GM21786 (cell line): Measurements from ENCODE around the gene SOX9.
"Not testable (repeated sequence)": the region's sequence is repeated elsewhere in the genome, so short reads cannot be mapped to it uniquely, and the experiment has no call there.

Source experiments
- ATAC-seq: cut with Tn5 transposase; IDR thresholded peaks from one replicate; pipeline ENCODE4 v1.9.1; 2021; ENCODE audit not compliant: unreplicated experiment

The SOX9 gene

DNA sequence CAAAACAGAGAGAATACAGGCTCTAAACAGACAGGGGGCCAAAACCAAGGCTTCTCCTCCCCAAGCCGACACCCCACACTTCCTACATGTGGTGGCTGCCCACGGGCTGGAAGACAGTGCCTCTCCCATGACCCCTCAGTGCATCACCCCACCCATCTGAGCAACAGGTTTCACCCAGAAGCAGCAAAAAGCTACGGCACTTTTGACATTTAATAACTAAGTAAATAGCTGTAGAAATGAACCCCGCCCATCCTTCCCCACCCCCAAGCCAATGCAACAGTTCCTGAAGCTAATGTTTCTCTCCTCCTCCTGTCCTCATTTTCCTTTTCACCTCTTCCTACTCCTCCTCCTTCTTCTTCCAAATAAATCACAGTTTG lies 9.9 kb upstream of the SOX9 start:
- ATAC-seq: no peak

DNA sequence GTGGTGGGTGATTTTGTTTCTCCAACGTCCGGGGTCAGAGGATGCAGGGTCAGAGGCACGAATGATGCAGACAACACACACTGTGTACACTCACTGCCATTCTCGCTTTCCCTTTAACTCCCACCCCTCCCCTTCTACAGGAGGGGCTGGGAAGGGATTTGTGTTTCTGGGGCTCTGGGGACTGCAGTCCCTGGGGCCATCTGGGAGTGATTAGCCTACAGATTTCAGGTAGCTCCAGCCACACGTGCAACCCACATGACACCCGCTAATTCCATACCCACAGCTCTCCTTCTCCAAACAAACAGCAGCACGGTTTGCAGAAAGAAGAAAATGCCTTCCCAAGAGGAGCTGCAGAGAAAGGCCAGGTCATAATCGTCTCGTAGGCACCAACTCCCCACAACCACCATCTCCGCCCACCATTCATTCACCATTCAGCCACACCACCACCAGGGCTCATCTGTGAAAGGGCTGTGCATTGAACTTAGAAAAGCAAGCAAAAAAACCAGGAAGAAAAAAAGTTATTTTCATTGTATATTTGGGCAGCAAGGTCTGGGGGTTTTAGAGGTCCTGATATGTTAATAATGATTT lies 9.4 kb upstream of the SOX9 start:
- ATAC-seq: no peak

DNA sequence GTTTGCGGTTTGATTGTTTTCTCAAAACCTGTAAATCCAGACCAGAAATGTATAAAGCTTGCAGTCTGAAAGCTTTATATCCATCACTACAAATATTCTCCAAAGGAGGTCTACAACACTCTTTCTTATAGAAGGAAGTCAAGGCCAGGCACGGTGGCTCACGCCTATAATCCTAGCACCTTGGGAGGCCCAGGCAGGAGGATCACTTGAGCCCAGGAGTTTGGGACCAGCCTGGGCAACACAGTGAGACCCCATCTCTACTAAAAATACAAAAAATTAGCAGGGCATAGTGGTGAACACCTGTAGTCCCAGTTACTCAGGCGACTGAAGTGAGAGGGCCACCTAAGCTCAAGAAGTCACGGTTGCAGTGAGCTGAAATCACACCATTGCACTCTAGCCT lies 8.9 kb upstream of the SOX9 start:
- ATAC-seq: not testable (repeated sequence)

DNA sequence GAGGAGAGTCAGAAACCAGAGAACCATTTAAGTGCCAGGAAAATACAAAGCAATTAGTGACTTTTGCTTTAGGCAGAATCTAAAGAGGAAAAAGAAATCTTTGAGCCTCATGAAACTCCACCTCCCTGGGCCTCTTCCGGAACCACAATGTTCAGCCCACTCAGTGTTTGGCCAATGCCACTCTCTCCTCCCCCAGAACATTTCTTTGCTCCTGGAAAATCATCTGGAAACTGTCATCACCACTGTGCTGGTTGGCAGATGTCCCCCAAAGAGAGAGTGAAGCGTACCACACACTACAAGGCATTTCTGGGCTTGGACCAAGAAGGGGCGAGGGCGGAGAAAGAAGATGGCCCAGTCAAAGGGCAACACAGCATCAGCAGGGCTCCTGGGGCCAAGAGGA lies 7.1 kb upstream of the SOX9 start:
- no peak for ATAC-seq

DNA sequence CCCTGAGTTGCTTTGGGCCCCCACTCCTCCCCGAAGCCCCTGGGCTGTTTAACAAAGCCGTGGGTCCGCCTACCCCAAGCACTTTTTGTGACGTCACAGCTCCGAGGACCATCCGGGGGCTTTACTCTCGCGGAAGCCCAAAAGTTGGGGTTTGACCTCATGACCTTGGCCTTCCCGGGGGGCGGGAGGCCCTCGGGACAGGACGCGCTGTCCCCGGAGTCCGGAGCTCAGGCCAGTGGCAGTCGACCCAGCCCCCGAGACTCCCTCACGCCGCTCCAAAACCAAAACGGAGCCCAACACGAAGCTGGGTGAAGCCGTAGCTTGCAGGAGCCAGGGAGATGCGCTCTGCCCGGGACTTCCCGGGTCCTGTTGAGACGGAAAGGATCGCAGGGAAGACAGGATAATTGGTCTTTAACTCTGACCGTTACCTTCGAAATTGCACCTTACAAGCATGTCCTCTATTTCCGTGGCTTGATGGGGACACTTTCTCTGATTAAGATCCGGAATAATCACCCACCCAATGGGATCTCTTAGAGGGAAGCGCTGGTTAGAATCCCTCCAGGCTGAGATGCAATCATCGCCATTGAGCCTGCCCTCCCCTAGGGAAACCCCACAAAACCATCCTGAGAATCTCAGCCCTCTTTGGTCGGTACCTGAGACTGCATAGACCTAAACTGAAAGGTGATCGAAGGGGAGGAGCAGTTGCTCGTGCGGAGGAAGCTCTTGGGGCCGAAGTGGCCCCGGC lies 4.9 kb upstream of the SOX9 start:
- ATAC-seq: no peak

DNA sequence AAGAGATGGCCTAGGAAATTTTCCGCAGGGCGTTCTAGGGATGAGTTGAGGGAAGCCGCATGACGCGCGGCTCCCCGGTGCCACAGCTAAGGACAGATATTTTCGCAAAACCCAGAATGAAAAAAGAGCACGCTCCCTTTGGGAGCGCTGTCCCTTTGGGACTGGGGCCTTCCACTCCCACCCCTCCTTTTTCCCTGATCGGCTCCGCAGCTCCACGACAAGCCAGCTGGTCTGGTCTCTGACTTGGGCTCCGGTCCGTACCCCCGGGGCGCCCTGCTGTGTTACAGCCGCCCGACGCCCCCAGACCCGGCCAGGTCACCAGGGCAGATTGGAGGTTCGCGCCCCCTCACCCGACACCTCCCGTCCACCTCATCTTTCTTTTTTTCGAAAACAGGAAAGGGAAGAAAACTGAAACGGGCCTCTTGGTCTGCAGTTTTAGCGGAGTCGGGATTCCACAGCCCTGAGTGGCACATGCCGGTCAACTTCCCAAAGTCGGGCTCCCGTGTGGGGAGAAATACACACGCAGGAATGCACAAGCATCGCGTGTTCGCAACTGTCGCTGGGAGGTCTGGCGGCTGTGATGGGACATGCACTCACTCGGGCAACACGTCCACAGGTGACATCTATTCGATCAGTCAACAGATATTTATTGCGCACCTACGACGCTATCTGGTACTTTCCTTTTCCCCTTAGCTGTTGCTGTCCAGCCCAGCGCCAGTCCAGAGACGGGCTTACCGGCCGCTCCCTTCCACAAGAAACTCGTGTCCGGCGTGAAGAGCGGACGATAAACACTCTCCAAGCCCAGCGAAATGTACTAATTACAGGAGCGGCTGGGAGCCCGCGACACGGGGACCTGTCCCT lies 3.9 kb upstream of the SOX9 start:
- ATAC-seq: no peak

DNA sequence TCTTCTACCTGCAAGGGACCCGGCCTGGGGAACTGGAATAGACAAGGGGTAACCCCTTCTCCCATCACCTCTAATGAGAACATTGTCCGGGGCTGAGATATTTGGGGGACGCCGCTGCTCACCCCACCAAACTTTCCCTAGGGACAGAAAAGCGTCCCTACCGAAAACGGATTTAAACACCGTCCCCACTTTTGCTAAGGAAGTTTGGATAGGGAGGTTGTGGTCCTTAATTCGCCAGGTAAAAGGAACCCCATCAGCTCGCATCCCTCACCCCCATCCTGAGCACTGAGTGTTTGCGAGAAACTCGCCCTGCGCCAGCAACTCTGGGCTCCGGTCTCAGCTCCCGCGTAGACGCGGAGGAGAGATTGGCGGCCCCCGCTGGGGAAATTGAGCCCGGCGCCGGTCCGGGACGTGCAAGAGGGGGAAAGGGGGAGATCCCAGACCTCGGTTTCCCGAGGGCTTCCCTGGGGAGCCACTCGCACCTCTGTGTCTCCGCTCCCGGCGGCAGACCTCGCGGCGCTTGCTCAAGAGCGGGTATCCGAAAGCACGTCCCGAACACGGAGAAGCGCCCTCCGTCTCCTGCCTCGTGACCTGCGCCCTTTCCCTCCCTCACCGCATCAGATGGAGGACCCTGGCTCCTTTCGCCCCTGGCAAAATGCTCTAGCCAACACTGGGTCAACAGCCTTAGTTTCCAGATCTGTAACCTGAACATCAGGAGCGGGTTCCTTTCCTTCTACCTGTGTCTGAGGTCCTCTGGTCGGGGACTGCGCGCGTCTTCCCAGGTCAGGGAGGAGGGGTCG lies 3.1 kb upstream of the SOX9 start:
- ATAC-seq: no peak

DNA sequence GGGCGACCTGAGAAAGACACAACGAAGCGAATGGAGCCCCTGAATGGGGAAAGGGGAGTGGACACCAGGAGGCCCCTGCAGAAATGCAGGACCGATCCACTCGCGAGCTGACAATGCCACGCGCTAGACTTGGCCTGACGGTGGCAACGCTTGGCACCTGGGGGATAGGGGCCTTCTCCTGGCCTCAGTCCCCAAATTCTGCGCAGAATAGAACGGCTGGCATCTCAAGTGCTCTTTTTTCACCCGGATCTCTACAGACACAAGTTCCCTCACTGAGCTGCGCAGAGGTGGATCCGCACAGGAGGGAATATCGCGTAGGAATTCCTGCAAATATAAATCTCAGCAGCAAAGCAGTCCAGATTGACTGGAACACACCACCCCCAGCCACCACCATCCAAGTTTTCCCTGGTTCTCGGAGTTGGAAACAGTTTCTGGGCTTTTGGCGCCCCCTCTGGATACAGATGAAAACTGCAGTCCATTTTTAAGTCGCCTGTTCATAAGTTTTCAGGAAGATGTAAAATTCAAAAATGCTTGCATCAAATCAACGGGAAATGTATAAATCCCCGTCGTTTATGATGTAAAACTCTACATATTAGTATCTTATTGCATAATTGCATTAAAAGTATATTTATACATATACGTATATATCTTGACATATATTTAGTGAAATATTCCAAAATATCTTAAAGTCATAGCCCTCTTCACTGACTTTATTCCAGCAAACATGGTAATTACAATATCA lies 2.3 kb upstream of the SOX9 start:
- ATAC-seq: no peak

DNA sequence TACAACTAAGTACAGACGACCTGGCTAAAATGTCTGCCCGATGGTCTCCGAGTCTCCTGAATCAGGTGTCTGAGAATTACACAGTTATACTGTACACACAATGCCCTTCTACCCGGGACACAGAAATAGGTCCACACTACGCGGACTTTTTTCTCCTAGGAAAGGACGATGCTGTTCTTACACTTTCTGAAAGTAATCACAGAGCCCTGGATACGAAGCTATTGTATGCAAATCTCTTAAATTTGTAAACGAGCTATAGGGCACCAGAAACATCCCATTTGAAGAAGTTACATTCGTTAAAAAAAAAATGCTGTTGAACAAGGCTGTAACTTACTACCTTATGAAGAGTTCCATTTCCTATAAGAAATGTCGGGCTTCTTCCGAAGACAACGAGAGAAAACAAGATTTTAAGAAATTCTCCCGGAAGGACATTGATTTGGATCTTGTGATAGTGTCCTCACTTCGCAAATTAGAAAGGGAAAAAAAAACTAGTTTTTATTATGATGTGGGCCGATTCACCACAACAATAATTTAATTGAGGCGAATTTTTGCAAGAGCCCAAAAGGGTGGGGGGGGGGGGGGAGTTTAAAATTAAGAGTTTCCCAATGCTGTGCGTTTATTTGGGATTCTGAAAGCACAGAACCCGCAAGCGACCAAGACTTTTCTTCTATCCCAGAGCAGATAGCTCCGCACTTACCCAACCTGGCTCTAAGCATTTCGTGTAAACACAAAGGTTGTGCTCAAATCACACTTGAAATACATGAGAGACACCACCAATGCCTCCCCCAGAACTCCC lies 1.5 kb upstream of the SOX9 start:
- no peak for ATAC-seq

DNA sequence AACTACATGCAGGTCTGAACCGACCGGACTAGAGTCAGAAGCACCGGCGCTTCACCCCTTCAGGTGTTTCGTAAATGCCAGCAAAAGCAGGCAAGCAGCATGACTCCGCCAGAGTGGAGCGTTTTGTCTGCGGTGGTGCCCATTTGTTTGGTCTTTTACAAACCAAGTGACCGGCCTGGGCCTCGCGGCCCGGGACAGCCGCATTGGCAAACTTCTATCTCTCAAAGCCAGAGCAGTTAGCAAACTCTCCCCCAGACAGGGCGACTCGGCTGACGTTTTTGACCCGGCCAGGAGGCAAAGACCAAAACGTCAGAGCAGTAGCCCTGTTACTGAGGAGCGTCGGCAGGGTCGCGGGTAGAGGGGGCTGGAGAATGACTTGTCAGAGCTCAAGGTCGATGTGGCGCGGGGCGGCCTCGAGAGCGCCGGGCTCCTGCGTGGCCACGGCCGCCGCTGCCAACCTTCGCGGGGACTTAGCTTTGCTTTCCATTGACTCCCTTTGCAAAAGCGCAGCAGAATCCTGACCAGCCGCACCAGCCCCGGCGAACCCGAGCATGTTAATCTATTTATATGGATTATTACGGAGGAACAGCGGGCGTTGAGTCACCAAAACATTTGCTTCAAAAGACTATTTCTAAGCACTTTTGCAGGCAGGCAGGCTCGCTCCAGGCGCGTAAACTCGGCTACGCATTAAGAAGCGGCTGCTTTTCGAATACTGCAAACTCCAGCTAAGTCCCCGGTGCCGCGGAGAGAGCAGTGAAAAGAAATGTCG lies 763 bp upstream of the SOX9 start:
- ATAC-seq: peak; percentile 1

DNA sequence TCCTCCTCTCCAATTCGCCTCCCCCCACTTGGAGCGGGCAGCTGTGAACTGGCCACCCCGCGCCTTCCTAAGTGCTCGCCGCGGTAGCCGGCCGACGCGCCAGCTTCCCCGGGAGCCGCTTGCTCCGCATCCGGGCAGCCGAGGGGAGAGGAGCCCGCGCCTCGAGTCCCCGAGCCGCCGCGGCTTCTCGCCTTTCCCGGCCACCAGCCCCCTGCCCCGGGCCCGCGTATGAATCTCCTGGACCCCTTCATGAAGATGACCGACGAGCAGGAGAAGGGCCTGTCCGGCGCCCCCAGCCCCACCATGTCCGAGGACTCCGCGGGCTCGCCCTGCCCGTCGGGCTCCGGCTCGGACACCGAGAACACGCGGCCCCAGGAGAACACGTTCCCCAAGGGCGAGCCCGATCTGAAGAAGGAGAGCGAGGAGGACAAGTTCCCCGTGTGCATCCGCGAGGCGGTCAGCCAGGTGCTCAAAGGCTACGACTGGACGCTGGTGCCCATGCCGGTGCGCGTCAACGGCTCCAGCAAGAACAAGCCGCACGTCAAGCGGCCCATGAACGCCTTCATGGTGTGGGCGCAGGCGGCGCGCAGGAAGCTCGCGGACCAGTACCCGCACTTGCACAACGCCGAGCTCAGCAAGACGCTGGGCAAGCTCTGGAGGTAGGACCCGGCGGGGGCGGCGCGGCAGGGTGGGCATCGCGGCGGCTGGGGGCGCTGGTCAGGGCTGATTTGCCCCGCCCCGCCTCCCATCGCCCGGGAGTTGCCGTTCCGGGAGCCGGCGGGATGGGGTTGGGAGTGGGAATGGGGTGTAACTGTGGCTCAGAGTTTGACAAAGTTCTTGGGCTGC lies 567 bp downstream of the SOX9 start:
- peak; percentile 13 for ATAC-seq

DNA sequence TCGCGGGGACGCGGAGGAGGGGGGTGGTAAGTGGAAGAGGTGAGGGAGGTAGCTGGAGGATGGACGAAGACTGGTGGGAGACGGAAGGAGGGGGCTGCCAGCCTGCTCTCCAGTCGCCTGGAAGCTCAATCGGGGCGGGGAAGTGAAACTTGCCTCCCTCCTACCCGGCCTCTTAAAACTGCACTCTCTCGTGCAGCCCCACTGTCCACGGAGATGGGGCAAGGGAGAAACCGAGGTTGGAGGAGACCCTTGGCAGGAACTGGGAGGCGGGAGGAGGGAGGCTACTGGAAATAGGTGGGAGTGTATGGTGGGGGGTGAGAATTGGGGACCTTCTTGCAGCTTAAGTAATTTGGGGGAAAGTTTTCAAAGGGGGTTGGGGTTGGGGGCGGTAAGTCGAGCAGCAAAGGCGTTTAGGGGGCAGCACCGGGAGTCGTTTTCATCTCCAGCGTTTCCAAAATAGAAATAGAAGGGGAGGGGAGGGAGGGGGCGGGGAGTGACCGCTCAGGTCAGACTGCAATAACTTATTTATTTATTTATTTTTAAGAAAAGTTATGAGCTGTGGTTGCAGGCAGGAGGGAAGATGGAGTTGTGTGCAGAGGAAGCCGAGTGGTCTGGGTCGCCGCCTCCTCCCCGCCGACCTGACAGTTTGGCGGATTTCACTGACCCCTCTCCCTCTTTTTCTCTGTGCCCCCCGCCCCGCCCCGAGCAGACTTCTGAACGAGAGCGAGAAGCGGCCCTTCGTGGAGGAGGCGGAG lies 1.4 kb downstream of the SOX9 start:
- no peak for ATAC-seq

DNA sequence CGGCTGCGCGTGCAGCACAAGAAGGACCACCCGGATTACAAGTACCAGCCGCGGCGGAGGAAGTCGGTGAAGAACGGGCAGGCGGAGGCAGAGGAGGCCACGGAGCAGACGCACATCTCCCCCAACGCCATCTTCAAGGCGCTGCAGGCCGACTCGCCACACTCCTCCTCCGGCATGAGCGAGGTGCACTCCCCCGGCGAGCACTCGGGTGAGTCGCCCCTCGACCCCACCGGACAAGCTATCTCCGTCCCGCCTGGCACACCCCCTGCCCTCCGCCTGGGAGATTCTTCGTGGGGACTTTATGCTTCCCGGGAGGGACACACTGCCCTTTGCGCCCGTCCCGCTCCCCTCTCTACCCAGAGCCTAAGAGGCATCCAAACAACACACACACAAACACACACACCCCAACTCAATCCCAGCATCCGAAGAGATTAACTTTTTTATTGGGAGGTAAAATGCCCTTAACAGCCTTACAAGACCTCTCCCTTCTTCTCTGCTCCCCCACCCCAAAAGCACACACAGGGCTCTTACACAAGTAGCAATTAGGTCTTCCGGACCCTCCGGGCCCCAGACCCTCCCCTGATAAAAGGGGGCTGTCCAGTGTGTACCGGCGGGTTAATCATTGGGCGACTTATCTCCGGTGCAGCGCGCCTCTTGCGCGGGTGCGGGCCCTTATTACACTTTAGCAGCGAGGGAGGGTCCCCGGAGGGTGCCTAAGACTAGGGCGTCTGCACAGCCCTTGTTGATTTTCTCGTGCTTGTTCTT lies 2.1 kb downstream of the SOX9 start:
- ATAC-seq: no peak

DNA sequence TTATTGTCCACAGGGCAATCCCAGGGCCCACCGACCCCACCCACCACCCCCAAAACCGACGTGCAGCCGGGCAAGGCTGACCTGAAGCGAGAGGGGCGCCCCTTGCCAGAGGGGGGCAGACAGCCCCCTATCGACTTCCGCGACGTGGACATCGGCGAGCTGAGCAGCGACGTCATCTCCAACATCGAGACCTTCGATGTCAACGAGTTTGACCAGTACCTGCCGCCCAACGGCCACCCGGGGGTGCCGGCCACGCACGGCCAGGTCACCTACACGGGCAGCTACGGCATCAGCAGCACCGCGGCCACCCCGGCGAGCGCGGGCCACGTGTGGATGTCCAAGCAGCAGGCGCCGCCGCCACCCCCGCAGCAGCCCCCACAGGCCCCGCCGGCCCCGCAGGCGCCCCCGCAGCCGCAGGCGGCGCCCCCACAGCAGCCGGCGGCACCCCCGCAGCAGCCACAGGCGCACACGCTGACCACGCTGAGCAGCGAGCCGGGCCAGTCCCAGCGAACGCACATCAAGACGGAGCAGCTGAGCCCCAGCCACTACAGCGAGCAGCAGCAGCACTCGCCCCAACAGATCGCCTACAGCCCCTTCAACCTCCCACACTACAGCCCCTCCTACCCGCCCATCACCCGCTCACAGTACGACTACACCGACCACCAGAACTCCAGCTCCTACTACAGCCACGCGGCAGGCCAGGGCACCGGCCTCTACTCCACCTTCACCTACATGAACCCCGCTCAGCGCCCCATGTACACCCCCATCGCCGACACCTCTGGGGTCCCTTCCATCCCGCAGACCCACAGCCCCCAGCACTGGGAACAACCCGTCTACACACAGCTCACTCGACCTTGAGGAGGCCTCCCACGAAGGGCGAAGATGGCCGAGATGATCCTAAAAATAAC lies 3.0 kb downstream of the SOX9 start:
- ATAC-seq: no peak

DNA sequence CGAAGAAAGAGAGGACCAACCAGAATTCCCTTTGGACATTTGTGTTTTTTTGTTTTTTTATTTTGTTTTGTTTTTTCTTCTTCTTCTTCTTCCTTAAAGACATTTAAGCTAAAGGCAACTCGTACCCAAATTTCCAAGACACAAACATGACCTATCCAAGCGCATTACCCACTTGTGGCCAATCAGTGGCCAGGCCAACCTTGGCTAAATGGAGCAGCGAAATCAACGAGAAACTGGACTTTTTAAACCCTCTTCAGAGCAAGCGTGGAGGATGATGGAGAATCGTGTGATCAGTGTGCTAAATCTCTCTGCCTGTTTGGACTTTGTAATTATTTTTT lies 3.6 kb downstream of the SOX9 start:
- no peak for ATAC-seq

DNA sequence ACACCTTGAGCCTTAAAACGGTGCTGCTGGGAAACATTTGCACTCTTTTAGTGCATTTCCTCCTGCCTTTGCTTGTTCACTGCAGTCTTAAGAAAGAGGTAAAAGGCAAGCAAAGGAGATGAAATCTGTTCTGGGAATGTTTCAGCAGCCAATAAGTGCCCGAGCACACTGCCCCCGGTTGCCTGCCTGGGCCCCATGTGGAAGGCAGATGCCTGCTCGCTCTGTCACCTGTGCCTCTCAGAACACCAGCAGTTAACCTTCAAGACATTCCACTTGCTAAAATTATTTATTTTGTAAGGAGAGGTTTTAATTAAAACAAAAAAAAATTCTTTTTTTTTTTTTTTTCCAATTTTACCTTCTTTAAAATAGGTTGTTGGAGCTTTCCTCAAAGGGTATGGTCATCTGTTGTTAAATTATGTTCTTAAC lies 4.4 kb downstream of the SOX9 start:
- ATAC-seq: no peak
